Parietal lobe (tissue), 2 donors: ENCODE results near the gene UBE2Q2. TPM values are rescaled to one million over a fixed set of nuclear protein-coding genes. Genes with fewer than 3 reads are reported as not detected.

ENCODE experiments used
- small RNA-seq: library from RNA; depleted of rRNA; stranded (forward); fragments of <200 nt; gene quantifications from one replicate; pipeline ENCODE3, GENCODE V24; 2014; ENCODE audit warnings: low replicate concordance
- total RNA-seq: library from RNA; depleted of rRNA; stranded (reverse); fragments of >200 nt; gene quantifications from one replicate; pipeline ENCODE4 v1.2.3, GENCODE V29; 2014

UBE2Q2 gene
- 63.9 TPM for total RNA-seq

GRCh38 chr15:75842722-75843677, at the start of gene UBE2Q2:
Gene UBE2Q2 (plus strand): TSS chr15:75843447. CDS start chr15:75843667, 220 bp downstream.

GRCh38 chr15:75903331-75904239, 60.3 kb downstream of the UBE2Q2 start, which contains the start of gene FBXO22:
Gene FBXO22 (plus strand): TSS chr15:75903878. CDS start chr15:75903964, 86 bp downstream.

Small RNAs within 50 kb of the gene (small RNA-seq; reads per million reads assigned to genes)
- not detected for gene RN7SL510P

Other genes with a start within 250 kb of the UBE2Q2 start
- gene SNUPN, start 217.7 kb upstream of the UBE2Q2 start, total RNA-seq, result 25.0 TPM
- gene IMP3, start 203.2 kb upstream of the UBE2Q2 start, total RNA-seq, result 32.9 TPM
- gene SNX33, start 195.5 kb upstream of the UBE2Q2 start, total RNA-seq, result 3.4 TPM
- 6.6 TPM for gene CSPG4, start 130.6 kb upstream of the UBE2Q2 start, total RNA-seq
- 41.0 TPM for gene FBXO22, start 60.4 kb downstream of the UBE2Q2 start, total RNA-seq
- not detected for gene NRG4, start 169.0 kb downstream of the UBE2Q2 start, total RNA-seq
- gene TMEM266, start 216.5 kb downstream of the UBE2Q2 start, total RNA-seq, result 3.8 TPM